Measurements from ENCODE around the gene PLAU. TPM values are rescaled to one million over a fixed set of nuclear protein-coding genes. Genes with fewer than 3 reads are reported as not detected.

PLAU gene
- total and polyA plus RNA-seq, 8 donors, result 5.5 to 39.5 (median 9.9) TPM; not detected in 1

DNA sequence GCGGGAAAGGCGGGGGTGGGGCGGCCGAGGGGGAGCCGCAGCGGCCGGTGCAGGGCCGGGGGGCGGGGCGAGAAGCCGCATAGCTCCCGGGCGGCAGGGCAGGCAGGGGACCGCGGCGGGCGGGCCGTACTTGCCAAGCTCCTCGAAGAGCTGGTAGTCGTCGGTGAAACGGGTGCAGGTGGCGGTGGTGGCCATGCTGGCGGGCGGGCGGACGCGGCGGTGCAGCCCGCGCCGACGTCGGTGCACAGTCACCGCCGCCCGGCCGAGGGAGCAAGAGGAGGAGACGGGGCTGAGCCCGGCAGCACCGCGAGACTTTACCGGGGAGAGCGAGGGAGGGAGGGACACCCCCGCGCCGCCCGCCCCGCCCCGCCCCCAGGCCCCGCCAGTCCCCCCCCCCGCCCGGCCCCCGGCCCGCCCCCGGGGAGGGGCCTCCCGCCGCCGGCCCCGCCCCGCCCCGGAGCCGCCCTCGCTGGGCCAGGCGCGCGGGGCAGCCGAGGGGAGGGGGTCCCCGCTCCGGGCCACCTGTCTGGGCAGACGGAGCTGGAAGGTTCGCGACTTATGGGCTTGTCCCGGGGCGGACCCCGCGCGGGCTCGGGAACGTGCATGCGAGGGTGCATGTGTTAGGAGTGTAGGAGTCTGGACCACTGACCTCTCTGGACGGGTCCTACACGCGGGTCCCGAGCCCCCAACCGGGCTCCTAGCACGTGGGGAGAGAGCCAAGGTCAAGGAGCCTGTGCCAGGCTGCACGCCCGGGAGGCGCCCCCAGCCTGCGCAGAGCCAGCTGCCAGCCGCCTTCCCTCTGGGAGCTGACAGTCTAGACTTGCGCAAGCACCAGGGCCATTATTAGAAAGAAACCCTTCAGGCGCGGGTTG is 36.4 kb upstream of the PLAU start, which contains the start of gene CAMK2G:
Gene CAMK2G, minus strand, starts transcription at position 289 of the 872 bp plus-strand sequence. Its CDS starts 94 bp downstream, at position 195.
- H3K36me3 ChIP-seq, result peaks cover 9 to 19% (median 16%) of the 10 kb centered on the region in 4 donors
- intact Hi-C loops (cut with DNase I; ENCODE audit: low total_unique reads), result no loop called here
- peak; percentile 81 to 95 for DNase-seq
- peak within 1 kb of the TSS; percentile 53 to 90 (median 74) for H3K27ac ChIP-seq
- TF ChIP-seq POLR2AphosphoS5 (IDR thresholded peaks at IDR 0.05), result peak; percentile 36 to 77 (median 54)
- no peak for TF ChIP-seq EP300 (IDR thresholded peaks at IDR 0.05)
- TF ChIP-seq, protein P1, sequence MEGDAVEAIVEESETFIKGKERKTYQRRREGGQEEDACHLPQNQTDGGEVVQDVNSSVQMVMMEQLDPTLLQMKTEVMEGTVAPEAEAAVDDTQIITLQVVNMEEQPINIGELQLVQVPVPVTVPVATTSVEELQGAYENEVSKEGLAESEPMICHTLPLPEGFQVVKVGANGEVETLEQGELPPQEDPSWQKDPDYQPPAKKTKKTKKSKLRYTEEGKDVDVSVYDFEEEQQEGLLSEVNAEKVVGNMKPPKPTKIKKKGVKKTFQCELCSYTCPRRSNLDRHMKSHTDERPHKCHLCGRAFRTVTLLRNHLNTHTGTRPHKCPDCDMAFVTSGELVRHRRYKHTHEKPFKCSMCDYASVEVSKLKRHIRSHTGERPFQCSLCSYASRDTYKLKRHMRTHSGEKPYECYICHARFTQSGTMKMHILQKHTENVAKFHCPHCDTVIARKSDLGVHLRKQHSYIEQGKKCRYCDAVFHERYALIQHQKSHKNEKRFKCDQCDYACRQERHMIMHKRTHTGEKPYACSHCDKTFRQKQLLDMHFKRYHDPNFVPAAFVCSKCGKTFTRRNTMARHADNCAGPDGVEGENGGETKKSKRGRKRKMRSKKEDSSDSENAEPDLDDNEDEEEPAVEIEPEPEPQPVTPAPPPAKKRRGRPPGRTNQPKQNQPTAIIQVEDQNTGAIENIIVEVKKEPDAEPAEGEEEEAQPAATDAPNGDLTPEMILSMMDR (IDR thresholded peaks at IDR 0.05), result no peak
- no peak for TF ChIP-seq POLR2A (IDR thresholded peaks at IDR 0.05)
- peaks cover 19 to 72% (median 58%) of the 10 kb centered on the region in 4 donors for H3K4me1 ChIP-seq
- H3K4me3 ChIP-seq, result peak within 1 kb of the TSS; percentile 92 to 99 (median 96)
- 0 to 2% (median 1%) methylated on average over 21 to 88 of the region's 95 CpGs for WGBS, 5 donors
- H3K9me3 ChIP-seq, result no peaks in the 10 kb centered on the region
- H3K27me3 ChIP-seq, result no peaks in the 10 kb centered on the region

DNA sequence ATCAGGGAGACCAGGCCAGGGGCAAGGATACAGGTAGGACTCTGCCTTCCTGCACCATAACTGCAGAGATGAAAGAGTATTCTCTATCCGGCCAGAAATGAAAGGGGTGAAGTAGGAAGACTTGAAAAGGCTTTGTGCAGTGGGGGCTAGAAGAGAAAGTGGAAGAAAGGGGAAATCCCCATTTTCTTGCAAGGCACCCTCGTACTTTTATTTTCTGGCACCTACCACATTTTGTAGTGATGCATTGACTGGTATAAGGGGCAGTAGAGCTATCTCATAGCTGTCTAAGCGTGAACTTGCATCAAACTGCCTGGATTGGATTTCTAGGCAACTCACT is 35.8 kb upstream of the PLAU start:
- Histone ChIP-seq H3K4me3 (peak overlapping the region; percentile 92 to 99 (median 96)), H3K27ac (peak overlapping the region; percentile 10 to 90 (median 74)), H3K36me3 (peaks cover 8 to 14% (median 11%) of the 10 kb centered on the region in 4 donors), H3K9me3 (no peaks in the 10 kb centered on the region), H3K4me1 (peaks cover 20 to 71% (median 58%) of the 10 kb centered on the region in 4 donors), H3K27me3 (no peaks in the 10 kb centered on the region)
- intact Hi-C loops (cut with DNase I; ENCODE audit: low total_unique reads), result no loop called here
- 25 to 50% (median 41%) methylated on average over 3 of the region's 3 CpGs for WGBS, 5 donors
- no peak for DNase-seq
- TF ChIP-seq EP300 (IDR thresholded peaks at IDR 0.05), result no peak
- no peak for TF ChIP-seq POLR2AphosphoS5 (IDR thresholded peaks at IDR 0.05)
- TF ChIP-seq POLR2A (IDR thresholded peaks at IDR 0.05), result no peak
- TF ChIP-seq, protein P1 (IDR thresholded peaks at IDR 0.05), result no peak

DNA sequence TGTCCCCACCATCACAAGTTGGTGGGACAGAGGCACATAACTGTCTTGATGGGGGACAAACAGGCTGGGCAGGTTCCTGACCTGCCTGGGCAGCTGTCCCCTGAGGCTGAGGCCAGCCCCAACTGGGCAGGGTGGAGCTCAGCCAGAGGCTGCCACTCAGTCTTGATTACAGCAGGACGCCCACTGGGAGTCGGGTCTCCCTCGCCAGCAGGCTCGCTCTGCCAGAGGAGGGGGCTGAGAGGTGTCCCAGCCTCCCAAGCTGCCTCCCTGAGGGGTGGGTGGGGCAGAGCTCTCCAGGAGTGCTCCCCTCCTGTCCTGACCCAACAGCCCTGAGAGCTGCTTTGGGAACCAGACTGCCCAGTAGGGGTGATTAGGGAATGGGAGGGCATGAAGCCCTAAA is 34.8 kb upstream of the PLAU start:
- Histone ChIP-seq H3K36me3 (peaks cover 0 to 5% (median 2%) of the 10 kb centered on the region in 4 donors), H3K9me3 (no peaks in the 10 kb centered on the region), H3K27me3 (no peaks in the 10 kb centered on the region), H3K4me1 (peaks cover 20 to 61% (median 50%) of the 10 kb centered on the region in 4 donors), H3K4me3 (no peak overlapping the region), H3K27ac (peak overlapping the region in 1 of 5 donors; percentile 29)
- intact Hi-C loops (cut with DNase I; ENCODE audit: low total_unique reads), result no loop called here
- 21 to 62% (median 44%) methylated on average over 4 of the region's 4 CpGs for WGBS, 5 donors
- TF ChIP-seq POLR2AphosphoS5 (IDR thresholded peaks at IDR 0.05) (no peak), POLR2A (IDR thresholded peaks at IDR 0.05) (no peak), EP300 (IDR thresholded peaks at IDR 0.05) (no peak)
- TF ChIP-seq, protein P1 (IDR thresholded peaks at IDR 0.05), result no peak
- DNase-seq, result peak in 1 of 2 donors; percentile 41

DNA sequence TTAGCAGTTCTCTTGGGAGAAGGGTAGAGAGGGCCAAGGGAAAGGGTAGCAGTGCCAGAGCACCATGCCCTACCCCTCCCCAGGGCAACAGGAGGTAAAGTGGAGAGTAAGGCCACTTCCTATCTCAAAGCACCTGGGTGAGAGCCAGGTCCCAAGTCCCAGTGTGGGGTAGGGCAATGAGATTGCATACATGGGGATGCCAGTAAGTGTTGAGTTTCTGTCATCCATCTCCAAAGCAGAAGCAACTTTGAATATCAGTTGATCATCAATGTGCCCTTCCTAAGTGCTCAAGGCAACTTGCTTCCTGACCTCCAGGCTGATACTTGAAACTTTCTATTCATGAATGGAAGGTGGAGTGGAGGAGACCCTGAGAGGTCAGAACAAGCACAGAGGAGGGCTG is 34.4 kb upstream of the PLAU start:
- intact Hi-C loops (cut with DNase I; ENCODE audit: low total_unique reads), result no loop called here
- no peaks in the 10 kb centered on the region for H3K27me3 ChIP-seq
- peaks cover 0 to under 1% (median 0%) of the 10 kb centered on the region in 4 donors for H3K36me3 ChIP-seq
- peaks cover 20 to 57% (median 46%) of the 10 kb centered on the region in 4 donors for H3K4me1 ChIP-seq
- H3K27ac ChIP-seq, result peak overlapping the region in 1 of 5 donors; percentile 29
- no peak for DNase-seq
- TF ChIP-seq, protein P1 (IDR thresholded peaks at IDR 0.05), result no peak
- TF ChIP-seq POLR2AphosphoS5 (IDR thresholded peaks at IDR 0.05), result no peak
- TF ChIP-seq EP300 (IDR thresholded peaks at IDR 0.05), result no peak
- TF ChIP-seq POLR2A (IDR thresholded peaks at IDR 0.05), result no peak
- H3K9me3 ChIP-seq, result no peaks in the 10 kb centered on the region
- no peak overlapping the region for H3K4me3 ChIP-seq

Measured in stomach (tissue), 9 donors.